AG08396 (cell line): ENCODE measurements around the gene BID.
A peak's percentile ranks its signal among the peaks of the same experiment; 100 is the strongest.

Experiments
- DNase-seq: peaks from one replicate; pipeline ENCODE4 v3.0.0; 2012; ENCODE audit warnings: low spot score, mixed read lengths

The BID gene

DNA sequence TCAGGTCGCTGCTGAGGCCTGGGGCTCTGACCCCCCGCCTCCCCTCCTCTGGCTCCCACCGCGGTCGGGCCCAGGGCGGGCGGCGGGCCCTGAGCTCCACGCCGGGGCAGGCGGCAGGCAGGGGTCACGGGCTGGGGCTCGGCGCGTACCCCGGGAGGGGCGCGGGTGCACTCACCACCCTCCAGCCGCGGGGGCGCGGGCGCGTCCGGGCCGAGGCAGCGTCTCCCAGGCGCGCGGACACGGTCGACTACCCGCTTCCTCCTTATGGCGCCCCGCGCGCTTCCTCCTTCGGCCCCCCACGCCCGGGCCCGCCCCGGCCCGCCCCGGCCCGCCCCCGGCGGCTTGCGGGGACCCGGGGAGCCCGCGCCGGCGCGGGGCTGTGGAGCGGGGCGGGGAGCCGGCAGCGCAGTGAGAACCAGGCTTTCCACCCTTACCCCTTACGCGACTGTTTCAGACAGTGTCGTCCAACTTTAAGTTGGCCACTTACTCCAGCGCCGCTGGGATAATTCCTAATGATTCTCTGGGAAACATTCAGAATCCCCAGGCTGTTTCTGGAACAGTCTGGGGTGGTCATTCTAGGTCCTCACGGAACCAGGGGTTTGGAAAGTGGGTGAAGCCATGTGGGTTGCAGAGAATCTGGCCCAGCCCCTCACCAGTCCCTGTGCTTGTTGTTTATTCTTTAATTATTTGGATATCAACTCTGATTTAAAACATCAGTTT is at the start of gene BID:
TSS of gene BID (minus strand) at position 264 of the 720 bp plus-strand sequence. CDS start 24,353 bp downstream, outside the sequence.
- DNase-seq = peak; percentile 78

DNA sequence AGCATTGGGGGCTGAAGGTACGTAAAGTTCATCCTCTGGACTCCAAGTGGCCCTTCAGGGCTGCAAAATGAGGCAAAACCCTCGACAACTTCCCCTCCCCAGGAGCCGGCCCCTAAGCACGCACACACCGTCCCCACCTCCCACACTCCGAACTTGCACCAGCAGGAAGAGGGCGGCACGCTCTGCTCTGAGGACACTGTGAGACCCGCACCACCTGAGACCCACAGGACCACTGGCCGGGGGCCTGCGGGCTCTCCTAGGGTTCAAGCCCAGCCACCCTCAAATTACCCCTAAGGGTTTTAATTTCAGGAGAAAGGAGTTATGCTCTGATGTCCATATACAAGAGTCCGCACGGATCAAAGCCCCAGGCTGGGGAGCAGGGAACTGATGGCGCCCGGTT is 49.7 kb upstream of the BID start:
- no peak for DNase-seq

DNA sequence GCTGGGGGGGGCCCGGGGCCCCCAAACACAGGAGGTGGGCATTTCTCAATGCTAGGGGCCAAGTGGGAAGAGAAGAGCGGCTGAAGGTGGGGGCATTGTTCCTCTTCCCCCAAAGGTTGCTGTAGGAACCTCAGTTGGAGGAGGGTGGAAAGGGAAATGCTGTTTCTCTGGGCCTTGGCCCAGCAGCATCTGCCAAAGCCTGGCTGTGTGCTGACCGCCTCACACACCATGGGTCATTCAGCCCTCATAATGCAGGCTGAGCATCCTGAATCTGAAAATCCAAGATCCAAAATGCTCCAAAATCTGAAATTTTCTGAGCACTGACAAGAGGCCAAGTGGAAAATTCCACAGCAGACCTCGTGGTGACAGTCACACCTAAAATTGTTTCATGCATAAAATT is 49.0 kb upstream of the BID start:
- DNase-seq = no peak

DNA sequence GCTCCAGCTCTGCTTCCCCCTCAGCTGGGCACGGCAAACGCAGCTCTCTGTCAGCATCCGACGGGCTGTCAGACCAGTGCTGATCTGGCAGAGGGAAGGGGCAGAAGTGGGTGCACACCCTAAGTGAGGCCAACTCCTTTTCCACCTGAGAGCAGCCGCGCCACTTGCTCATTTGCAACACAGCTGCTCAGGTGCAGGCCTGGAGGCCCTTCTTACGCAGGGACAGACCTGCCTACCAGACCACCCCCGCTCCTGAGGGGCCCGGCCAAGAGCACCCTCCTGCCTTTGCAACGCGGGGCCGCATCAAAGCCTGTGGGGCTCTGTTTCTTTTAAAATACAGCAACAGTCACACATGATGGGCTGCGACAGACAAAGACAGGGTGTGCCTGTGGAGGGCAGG is 47.8 kb upstream of the BID start:
- DNase-seq = no peak

DNA sequence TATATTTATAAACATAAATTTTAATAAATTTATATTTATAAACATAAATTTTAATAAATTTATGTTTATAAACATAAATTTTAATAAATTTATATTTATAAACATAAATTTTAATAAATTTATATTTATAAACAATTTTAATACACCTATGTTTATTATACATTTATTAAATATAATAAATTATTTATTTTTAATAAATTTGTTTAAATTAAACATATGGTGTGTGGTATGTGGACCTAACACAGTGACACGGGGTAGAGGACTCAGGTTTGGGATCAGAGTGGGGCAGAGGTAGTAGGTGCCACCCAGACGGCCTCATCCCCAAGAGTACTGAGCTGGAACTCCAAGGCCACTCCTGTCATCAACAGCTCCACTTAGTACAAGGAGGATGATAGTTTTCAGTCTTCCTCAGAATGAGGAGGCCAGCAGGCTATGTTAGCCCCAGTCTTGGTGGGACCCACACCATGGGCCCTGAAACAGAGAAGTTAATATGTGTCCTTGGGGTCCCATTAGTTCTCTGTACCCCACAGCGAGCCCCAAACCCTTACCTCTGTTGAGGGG is 46.7 kb upstream of the BID start:
- no peak for DNase-seq

DNA sequence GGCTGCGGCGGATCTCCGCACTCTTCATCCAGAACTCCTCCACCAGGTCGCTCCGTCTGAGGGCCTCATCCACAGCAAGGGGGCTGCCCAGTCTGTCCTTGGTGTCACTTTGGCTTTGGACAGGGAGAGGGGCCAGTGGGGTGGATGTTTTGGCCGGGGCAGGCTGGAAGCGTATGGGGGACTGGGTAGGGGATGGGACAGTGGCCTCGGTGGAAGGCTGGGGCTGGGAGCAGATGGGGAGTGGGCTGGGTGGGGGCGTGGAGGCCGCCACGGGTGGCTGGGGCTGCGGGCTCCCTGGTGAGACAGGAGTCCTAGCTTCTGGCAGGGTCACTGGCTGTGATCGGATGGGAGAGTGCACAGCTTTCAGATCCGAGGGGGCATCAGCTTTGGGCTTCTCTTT is 44.4 kb upstream of the BID start:
- no peak for DNase-seq

DNA sequence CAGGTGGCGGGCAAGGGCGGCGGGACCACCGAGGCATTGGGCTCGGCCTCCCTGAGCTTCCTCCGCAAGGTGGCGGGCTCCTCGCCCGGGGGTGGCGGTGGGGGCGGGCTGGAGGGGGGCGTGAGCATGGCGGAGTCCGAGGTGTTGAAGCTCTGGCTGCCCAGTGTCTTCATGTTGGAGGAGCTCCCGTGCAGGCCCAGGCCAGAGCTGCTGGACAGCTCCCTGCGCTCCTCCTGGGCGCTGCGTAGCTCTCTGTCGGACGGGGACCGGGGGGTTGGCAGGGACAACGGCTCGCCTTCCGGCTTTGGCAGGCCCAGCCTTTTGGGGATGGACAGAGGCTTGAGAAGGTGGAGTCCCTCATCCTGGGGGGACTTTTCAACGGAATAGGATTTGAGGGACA is 43.9 kb upstream of the BID start:
- no peak for DNase-seq

DNA sequence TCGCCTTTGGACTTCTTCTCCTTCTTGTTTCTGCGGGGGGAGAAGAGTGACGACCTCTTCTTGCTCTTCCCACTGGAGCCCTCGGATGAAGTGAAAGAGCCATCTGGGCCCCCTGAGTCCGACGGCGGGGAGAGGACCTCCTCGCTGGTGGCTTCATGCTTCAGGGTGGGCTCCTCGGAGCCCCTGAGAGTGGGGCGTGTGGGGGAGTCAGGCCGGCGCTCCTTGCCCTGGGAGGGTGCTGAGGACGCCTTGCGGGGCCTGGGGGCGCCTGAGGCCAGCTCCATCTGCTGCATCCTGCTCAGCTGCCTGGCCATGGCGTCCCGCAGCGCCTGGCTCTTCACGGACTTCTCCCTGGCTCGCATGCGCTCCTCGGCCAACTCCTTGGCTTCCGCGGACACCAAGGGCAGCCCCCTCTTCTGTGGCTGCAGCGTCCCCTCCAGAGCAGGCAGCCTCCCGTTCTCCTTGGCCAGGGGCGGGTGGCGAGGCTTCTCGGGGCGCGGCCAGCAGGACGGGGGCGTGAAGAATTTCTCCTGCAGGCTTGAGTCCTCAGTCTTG is 43.3 kb upstream of the BID start:
- no peak for DNase-seq

DNA sequence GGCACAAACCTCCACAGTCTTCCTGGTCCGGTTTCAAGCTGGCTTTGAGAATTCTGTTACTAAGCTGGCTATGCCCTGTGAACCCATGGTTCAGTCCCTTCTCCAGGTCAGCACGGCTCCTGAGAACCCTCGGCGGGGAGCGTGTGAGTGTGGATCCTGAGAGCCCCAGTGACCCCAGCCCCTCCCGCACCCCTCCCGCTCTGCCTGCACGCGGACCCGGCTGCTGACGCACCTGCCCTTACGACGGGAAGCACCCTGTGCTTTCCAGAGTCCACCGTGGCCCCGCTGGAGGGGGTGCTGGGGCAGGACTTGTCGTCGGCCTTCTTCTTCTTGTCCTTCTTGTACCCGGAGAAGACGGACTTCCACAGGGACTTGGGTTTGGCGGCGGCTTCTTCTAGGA is 42.8 kb upstream of the BID start:
- no peak for DNase-seq

DNA sequence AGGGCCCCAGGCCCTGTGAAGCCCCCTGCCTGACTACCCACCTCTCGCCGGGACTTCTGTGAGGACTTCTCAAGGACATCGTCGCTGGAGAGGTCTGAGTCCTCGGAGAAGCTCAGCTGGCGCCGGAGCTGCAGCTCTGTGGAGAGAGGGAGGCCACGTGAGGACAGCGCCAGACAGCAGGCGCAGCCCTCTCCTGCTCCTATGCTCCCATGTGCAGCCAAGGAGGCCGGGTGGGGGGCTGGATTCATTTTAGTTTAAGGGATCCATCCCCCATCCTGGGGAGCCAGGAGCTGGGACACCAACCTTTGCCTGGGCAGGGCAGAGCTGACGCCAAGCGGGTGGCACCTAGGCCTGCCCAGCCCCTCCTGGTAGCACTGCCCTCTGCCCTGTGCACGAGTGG is 42.4 kb upstream of the BID start:
- DNase-seq = no peak

DNA sequence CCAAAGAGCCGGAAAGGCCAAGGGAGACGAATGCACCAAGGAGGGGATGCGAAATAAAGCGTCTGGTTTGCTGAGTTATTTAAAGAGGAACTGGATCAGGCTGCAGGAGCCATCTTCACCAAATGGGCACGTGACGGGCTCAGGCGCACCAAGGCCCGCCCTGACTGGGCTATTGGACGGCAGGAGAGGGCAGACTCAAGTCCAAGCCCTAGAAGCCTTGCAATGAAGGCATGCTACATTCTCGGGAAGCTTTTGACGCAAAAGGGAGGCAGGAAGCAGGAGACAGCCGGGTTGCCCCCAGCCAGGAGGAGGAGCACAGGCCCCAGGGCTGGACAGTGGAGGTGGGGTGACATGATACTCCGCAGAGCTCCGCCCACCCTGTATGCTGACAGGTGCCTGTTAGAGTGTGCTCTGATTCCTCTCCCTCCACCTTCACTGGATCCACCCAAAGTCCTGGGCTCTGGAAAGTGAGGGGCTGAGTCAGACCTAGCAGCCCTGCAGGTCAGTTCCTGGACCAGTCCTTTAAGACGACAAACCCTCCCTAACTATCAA is 41.5 kb upstream of the BID start:
- DNase-seq = no peak

DNA sequence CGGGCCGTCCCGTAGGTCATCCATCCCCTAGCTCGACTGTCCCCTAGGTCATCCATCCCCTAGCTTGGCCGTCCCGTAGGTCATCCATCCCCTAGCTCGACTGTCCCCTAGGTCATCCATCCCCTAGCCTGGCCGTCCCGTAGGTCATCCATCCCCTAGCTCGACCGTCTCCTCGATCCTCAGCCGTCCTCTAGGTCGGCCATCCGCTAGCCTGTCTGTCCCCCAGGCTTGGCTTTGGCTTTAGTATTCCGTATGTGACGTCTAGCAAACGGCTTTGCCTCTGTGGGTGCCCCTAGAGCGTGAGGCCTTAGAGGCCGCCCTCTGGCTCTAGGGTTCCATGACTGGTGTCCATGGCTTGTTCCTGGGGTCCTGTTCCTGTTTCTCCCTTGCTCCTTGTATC is 40.6 kb upstream of the BID start:
- no peak for DNase-seq

DNA sequence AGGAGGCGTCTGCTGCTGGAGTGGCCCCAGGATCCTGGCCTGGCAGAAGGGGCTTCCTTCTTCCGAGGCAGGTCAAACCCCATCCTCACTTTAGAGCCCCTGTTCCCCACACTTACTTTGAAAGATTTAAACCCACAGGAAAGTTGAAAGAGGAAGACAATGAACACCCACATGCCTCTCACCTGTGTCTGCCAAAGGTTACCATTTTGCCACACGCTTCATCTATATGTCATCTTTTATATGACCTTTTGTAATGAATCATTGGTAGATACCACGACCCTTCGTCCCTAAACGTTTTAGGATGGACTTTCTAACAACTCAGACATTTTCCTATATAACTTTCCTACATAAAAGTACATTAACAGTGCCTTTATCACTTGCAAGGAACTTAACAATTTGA is 39.8 kb upstream of the BID start:
- DNase-seq = no peak

DNA sequence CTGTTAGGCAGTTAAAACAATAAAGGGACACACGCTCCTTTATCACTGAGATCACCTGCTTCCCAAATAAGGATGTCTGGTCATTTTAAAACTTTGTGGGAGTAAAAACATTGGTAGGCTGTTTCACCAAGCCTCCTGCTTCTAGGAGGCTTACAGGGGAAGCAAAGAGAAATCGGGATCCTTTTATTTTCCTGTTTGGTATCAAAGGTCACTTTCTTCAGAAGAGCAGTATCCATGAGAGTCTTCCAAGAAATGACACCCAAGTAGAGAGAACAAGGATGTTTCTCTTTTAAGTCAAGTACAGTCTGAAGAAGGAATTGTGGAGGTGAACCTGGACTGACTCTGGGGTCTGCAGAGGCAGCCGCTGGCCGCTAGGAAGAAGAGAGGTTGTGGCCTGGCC is 36.9 kb upstream of the BID start:
- no peak for DNase-seq

DNA sequence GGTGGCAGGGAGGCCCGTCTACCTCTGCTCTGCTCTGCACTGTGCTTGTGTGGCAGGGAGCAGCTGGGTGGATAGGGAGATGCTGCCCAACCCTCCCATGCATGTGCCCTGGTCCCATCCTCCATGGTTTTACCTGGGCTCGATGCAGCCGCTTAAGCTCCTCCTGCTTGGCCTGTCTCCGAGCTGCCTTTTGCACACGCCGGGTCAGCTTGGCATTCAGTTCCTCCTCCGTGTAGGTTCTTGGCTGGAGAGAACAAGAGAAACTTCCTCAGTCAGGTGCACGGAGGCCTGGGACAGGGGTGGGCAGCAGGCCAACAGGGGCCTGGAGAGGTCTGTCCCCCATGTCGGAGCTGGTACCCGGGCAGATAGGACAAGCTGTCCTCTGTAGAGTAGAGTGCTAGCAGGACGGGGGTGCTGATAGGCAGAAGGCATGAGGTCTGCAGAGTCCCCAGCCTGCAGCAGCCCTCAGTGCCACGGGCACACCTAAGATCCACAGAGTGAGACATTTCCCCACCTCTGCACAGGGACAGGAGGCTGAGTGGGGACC is 36.4 kb upstream of the BID start:
- DNase-seq = no peak

DNA sequence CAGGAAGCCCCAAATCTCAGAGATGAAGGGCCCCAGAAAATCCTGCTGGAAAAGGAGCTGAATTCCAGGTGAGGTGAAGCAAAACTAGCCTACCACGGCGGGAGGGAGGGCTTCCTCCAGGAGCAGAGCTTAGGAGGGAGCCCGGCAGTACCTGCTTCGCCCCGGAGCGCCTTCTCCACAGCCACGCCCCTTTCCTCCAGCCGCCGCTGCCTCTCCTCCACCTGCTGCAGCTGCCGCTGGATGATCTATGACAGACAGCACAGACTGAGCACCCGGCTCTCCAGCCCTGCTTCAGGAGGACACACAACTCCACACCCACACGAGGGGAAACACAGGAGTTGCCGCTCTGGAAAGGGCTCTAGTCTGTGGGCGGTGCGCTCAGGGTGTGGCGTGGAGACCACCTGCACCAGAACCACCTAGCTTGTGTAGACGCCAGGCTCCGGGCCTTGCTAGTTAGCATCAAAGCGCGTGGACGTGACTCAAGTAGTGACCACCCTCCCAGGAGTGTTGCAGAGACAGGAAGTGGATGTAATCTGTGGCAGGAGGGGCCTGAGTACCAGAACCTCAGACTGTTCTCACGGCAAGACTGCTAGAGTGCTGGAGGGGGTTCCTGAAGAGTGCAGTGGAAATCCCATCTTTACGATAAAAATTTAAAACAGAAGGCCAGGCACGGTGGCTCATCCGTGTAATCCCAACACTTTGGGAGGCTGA is 34.6 kb upstream of the BID start:
- DNase-seq = no peak

DNA sequence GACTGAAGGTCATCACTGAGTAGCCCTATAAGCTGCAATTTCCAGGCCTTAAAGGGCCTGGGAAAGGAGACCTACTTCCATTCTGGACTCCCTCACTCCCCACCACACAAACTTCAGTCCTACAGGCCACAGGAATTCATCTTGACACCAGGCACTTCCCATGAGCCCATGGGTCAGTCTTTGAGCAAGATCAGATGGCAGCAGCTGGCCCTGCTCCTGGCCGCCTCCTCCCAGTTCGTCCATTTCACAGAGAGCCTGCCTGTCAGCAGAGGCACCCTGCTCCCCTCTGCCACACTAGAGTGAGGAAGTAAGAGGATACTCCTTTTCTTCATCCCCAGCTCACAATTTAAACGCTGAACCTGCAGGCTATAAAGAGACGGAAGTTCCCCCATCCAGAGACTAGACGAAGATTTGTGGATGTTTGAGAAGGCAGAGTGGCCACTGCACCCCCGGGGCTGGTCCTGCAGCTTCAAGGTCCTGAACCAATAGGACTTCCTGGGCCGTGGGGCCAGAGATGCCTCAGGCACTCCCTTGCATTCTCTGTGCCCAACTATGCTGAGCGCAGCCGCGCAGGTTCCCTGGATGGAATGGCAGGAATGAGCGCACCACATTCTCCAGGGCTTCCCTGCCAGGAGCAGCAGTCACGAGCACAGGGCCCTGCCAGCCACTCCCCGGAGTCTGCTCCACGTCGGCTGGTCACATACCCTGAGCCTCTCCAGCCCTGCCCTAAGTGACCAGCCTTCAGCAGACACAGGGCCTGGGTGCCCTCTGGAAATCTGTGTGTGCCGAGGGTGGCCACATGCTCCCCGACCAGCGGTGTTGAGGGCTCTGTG is 33.5 kb upstream of the BID start:
- peak; percentile 80 for DNase-seq

DNA sequence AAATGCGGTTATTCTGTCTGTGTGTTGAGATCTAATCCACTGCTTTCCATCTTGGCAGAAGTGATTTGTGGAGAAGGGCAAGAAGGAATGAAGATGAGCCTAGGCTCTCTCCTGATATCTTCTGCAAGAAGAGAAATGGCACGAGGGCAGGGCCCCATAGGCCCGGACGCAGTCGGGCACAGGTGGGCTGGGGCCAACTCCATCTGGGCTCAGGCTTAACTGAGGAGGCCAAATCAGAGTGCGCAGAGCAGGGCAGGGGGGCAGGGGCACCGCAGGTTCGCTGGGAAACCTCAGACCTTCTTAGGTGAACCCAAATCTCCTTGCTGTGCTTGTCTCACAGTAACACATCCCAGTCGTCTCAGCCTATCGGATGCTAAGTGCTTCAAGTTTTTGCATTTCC is 32.8 kb upstream of the BID start:
- DNase-seq = no peak

DNA sequence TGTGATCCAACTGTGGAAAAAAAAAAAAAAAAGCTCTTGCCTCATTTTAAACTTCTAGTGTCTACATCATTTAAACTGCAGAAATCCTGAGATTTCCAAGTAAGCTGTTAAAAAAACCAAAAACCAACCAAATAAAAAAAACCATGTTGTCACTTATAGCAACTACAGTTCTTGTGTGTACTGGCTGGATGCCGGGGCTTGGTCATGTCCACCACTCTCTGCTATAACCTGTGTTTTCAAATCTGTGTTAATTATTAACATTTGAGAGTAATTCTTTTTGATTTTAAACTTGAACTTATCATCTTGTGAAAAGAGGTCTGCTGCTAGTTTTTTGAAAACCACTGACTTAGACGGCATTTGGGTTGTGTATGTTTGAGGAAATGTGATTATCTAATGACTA is 32.2 kb upstream of the BID start:
- DNase-seq = no peak

DNA sequence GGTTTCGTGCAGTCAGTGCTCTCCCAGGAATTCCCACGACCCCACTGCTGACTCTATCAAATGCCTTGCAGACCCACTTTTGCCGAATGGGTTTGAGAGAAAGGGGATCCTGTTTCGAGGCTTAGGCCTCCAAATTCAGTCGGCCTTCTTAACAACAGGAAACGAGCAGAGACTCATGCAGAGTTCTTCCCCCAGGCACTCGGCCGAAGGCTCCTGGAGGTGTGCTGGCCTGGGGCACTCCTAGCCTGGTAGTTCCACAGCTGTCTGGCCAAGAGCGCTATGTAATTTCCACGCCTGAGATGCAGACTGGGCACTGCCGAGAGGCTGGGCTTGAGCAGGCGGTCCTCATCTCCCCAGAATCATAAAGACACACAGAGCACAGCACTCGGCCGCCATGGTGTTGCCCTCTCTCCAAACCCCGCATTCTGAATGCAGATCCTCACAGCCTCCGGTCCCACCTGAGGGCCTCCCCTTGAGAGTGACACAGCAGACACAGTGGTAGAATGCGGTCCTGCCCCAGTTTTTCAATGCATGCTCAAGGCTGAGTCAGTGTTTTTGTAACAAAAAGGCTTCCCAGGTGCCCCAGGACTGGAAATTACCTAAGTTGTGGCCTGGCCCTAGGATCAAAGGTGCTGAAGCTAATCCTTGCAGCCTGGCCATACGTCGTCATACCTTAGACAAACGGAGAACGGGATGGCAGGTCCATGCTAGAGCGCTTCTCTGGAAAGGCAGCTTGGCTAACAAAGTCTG is 30.2 kb upstream of the BID start:
- no peak for DNase-seq
